NCI-H1694 treated with DMSO at 0.1 percent for 48 hours (cell line): Measurements from ENCODE around the gene COQ8A.
"Not testable (repeated sequence)": the region's sequence is repeated elsewhere in the genome, so short reads cannot be mapped to it uniquely, and the experiment has no call there.

Experiments used
- DNase-seq: peaks from one replicate; lab custom pipeline; 2025; lab: John Stamatoyannopoulos, UW

The COQ8A gene

DNA sequence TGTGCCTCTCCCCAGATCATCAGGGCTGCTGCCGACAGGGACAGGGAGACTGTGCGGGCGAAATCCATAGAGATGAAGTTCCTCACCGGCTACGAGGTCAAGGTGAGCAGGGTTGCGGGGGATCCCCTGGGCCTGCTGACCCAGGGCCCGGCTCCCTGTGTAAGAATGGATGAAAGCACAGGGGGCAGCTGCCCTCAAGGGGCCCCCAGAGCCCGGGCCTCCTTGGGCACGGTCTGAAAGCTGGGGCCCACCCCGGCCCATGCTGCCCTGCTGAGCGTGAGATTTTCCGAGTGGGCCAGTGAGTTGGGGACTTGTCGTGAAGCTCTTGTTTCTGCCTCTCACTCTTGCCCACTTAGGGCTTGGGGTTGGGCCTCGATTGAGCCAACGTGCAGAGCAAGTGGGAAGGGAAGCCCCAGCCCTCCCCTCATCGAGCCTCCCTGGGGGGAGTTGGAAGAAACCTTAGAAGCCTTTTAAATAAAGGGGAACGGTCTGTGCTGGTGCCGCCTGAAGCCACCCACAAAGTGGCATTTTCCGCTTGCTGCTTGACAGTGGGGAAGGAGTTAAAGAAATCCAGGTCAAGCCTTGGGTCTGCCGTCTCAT, 45.2 kb downstream of the COQ8A start:
- no peak for DNase-seq

DNA sequence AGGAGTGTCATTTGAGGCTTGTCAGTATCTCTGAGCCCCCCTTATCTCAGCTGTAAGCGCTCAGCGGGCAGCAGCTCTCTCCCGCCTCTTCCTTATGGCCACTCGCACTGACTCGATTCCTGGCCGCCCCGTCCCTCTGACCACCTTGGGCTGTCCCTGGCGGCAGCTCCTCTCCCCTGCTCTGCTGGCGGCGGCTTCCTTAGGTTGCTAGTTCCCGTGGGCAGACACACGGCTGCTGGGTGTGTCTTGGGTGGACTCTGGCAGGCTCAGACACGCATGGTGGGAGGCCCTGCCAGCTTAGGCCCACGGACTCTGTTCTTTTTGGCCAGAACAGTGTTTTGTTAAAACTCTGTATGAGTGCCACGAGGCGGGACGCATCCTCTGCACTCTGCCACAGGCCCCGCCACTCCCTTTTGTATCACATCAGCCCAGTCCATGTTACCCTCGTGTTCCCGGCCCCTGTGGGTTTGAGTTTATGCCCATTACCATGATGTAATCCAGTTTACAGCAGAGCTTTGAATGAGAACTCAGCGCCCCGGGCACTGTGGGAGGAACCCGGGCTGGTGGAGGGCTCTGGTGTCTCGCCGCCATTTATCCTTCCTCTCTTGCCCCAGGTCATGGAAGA, 45.9 kb downstream of the COQ8A start:
- DNase-seq: no peak

DNA sequence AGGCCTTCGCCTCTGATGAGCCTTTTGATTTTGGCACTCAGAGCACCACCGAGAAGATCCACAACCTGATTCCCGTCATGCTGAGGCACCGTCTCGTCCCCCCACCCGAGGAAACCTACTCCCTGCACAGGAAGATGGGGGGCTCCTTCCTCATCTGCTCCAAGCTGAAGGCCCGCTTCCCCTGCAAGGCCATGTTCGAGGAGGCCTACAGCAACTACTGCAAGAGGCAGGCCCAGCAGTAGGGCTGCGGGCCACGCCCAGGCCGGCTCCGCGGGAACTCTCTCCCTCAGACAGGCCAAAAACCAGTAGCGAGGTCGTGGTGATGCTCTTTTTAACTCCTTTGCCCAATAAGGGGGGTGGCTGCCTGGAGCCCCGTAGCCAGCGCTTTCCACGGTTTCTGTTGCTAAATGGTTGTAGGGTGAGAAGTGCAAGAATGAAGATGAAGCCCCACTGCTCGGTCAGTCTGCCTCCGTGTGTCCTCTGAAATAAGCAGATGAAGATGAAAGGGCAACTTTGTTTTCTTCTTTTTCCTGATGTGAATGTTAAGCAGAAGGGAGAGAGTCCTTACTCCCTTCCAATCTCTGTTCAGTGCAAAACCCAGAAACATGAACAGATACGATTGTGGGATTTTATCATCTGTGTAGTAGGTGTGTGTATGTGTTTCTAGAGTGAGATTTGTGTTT, 46.5 kb downstream of the COQ8A start:
- DNase-seq: no peak

DNA sequence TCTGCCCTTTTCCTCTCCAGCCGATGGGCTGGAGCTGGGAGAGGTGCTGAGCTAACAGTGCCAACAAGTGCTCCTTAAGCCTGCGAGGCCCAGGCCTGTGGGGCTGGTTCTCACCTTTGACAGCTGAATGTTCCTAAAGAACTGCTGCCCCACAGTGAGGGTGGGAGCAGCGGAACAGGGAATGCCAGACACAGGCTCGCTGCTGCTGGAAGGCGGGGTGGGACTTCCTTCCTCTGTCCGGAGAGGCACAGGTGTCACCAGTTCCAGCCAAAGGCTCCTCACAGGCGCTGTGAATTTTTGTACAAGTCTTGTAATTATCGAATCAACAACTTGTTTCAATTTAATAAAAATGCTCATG, 47.1 kb downstream of the COQ8A start:
- no peak for DNase-seq

DNA sequence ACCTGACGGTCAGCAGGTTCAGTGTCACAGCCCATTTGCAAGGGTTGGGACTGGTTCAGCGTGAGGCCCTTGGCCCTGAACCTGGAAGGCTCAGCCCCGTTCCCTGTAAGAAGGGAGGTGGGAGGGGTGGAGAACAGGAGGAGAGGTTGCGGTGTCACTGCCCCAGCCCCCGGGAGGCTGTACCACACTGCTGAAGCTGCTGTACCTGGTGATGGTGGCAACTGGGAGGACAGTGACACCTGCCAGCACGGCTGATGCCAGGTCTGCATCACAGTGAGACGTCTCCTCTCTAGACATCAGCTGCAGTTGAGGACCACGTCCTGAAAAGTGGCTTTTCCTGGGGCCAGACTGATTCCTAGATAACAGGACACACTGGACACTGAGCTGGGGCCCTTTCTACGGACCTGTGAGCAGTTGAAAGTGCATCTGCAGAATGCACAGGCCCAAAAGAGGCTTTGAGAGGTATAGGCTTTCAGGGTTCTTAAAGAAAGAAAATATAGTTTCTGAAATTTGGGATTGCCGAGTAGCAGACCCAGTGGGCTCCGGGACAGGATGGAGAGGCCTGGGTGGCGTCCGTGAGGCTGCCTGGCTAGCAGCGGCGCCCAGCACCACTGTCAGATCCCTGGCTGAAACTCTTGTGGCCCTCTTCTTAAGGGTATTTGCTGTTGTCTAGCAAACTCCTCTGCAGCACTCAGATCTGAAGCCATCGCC, 47.7 kb downstream of the COQ8A start:
- no peak for DNase-seq

DNA sequence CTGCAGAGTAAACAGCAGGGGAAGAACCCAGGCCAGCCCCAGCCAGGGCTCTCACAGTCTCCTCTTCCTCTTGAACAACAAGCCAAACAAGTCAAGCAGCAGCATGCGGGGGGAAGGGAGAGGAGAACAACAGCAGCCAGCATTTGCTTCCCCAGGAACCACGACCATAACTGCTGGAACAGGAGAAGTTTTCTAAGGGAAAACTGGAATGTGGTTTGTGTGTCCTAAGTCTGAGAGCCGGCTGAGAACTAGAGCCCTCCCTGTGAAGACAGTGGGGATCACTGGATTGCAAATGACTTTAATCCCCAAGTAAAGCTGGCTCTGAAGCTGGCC, 48.2 kb downstream of the COQ8A start:
- DNase-seq: no peak

DNA sequence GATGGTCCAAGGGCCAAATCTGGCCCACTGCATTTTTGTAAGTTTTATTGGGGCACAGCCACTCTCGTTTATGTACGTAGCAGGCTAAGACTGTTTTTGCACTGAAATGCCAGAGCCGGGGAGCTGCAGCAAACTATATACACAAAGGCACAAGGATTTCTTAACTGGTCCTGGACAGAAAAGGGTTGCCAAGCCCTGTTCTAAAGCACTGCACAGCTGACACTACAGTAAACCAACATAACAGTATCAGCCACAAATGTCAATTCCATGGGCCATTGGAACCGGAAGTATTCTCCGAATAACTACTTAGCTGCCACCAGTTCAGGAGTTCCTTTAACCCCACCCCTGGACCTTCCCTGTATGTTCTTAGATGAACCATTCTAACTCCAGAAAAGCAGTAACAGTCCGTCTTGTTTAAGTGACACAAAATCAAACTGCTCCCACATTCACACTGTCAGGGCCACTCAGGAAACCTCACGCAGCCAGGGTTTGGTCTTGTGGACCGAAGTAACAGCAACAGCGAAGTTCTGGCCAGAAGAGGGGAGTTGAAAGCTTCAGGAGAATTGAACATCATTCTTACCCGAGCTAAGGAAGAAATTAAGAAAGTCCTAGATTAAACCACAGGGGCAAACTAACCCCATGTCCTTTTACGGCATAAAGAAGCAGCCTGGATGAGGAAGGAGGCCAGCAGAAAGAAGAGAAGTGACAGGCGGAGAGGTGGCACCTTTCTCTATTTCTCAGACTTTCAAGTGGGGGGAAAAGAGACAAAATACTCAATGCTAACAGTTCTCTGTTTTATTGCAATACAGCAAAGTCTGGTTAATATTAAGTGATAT, 49.2 kb downstream of the COQ8A start:
- DNase-seq: no peak

DNA sequence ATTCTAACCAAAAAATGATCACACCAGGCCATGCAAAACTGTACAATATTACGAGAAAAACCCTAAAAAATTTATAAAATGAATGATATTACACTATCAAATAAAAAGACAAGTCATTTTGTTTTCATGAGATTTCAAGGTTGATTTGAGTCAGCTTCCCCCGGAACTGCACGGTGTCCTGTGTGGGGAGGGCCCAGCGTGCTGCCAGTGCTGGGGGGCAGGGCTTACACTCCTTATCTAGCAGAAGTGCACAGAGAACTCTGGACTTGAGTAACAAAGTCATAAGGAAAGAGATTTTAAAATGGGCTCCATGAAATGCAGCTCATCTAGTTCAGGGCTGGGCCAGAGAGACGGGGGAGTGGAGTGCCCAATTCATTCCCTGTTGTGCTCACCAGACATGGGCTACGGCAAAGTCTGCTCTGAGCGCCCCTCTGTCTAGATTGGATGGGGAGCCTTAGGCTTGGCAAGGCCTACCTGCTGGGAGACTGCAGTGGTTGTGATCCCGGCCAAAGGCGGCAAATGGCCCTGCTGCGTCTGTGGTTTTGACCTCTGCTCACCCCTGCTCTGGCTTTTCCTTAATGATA, 50.1 kb downstream of the COQ8A start:
- no peak for DNase-seq

DNA sequence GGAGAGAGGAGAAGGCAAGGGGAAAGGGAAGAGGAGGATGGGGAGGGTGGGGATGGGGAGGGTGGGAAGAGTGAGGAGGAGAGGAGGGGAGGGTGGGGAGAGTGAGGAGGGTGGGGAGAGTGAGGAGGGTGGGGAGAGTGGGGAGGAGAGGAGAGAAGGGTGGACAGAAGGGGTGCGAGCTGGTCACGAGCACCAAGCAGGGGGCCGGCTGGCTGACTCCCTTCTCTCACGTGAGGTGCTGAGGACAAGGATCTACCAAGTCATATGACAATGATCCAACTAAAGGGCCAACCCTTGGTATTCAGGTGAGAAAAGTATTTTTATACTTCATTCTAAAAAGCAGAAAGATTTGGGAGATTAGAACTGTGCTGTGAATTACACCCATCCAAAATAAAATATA, 51.8 kb downstream of the COQ8A start:
- DNase-seq: no peak

DNA sequence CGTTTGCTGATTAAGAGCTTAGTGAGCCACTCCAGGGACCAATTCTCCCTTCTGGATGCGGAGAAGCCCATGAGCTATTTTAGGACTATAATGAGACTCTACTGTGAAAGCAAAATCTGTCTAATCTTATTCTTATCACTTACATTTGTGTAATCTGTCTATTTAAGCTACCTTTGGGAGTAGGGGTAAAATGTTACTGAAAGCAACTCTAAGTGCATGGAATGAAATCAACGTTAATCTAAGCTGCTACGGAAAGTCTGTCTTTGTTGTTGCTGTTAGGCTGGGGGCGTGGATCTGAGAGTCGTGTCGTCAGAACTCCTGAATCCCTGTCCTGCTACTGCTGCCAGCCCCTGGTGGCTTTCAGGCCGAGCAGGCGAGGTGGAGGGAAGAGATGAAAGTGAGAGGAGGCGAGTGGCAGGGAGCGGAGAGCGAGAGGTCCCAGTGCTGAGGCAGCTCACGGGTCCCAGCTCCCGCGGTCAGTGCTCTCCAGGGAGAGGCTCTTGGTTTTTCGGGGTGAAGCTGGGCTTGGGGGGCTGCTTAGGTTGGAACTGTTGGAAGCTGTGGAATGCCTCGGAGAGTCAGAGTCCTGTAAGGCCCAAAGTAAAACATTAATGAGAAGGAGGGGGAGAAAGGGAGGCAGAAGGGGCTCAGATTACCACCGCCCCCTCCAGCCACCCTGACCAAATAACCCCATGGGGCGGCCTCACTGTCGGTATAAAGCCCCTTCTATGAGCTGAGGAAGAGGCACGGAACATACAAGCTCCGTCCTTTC, 53.9 kb downstream of the COQ8A start:
- DNase-seq: no peak

DNA sequence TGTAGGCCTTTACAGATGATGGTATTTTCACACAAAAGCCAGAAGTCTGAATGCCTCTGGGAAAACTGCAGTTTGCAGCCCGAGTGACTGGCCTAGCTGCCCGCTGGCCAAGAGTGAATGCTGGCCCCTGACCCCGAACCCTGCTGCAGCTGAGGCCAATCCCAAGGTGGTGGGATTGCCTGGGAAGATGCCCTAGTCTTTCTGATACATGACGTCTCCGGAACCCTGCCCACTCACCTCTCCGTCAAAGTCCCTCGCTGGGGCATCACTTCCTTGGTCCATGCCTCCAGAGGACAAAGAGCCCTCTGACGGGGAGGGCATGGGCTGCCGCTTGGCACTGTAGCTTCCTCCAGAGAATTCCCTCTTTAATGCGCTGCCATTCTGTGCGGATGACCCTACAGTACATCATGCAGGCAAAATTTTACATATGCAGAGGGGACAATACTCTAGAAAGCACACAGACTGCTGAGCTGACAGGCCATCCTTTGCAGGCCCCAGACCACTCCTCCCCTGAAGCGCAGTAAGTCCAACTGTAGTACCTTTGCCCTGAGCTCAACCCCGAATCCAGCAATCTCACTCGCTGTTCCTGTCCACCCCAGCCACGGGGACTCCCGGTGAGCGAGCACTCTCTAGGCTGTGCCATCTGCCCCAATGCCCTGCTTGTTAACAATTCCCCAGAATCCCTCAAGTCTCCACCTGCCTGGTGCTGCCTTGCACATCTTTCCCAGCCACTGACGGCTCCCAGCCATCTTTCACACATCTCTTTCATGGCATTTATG, 54.7 kb downstream of the COQ8A start:
- no peak for DNase-seq

DNA sequence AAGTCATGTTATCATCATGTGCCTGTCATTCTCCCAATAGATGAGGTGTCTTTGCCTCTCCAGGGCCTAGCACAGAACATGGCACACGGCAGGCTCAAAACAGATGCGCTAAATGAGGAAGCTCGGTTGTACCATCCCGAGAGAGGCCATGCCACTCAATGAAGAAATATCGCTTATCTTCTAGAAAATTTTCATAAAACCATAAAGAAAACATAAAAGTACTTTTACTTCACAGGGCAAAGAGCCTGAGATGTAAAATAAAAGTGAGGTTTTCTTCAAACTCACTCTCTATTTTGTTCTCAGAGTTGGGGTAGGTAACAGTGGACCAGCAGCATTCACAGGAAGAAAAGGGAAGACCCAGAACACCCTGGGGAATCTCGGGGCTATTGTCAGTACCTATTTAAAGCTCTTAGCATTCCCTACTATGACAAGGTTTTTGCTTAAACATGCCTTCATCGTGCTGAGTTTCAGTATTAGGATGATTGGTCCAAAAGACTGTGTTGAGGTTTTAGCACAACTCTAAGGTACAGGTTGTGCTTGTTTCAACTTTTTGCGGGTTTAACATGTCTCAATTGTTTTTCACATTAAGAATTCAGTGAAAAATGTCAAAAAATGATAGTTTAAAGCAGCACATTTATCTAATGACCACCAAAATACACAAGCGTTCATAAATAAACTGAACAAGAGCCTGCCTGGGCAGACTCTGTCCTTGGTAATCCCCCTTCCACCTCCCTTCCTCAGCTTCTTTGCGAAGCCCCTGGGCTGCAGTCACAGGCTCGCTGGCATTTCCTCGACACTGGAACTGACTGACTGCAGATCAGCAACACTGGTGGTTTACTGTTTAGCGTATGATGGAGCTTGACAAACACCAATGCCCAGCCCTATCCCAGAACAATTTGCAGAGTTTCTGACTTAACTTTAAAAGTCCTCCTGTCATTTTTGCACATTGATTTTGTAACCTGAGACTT, 55.6 kb downstream of the COQ8A start:
- no peak for DNase-seq

DNA sequence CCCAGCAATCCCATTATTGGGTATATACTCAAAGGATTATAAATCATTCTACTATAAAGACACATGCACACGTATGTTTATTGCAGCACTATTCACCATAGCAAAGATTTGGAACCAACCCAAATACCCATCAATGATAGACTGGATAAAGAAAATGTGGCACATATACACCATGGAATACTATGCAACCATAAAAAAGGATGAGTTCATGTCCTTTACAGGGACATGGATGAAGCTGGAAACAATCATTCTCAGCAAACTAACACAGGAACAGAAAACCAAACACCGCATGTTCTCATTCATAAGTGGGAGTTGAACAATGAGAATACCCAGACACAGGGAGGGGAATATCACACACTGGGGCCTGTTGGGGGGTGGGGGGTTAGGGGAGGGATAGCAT, 59.5 kb downstream of the COQ8A start:
- DNase-seq: not testable (repeated sequence)

DNA sequence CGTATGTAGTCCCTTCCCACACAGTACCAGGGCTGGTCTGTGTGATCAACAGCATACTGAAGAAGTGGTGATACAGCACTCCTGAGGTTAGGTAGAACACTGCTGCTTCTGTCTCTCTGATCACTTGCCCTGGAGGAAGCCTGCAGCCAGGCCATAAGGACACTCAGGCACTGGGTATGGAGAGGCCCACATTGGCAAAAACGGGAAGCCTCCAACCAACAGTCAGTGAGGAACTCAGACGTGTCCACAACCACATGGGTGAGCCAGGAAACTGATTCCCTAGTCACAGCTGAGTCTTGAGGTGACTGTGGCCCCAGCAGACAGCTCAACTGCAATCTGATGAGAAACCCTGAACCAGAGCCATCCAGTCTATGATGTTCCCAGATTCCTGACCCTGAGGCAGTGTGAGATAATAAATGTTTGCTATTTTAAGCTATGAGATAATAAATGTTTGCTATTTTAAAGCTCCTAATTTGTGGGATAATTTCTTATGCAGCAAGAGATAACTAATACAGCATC, 62.5 kb downstream of the COQ8A start:
- DNase-seq: no peak

DNA sequence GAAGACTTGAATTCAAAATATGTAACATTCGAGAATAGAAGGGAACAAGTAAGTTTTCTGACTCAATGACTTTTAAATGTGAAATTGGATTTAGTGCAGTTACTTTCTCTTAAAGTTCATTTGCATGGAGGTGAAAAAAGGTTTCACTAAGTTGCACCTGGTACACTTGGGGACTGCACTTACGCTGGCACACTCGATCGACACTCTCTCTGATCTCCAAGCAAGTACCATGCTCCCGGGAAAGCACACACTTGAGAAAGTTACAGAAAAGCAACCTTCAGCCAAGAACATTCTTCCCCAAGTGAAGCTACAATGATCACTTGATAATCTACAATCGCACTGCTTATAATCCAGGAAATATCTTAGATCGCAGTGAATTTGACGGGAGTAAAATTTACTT, 63.1 kb downstream of the COQ8A start:
- DNase-seq: no peak

DNA sequence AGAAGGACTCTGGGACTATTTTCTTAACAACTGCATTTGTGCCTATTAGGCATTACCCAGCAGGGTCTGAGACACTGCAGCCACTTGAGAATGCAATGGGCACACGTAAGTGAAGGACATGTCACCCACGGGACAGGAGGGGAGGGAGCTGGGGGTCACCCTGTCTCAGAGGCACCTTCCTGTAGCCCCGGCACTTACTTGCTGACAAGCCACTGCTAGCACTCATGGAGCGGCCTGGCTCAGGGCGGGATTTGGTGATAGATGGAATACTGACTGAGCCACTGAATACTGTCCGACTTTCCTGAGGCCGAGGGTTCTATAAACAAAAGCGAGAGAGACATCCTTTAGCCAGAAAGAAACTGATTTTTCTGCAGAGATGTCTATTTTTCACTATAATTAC, 64.7 kb downstream of the COQ8A start:
- DNase-seq: no peak

DNA sequence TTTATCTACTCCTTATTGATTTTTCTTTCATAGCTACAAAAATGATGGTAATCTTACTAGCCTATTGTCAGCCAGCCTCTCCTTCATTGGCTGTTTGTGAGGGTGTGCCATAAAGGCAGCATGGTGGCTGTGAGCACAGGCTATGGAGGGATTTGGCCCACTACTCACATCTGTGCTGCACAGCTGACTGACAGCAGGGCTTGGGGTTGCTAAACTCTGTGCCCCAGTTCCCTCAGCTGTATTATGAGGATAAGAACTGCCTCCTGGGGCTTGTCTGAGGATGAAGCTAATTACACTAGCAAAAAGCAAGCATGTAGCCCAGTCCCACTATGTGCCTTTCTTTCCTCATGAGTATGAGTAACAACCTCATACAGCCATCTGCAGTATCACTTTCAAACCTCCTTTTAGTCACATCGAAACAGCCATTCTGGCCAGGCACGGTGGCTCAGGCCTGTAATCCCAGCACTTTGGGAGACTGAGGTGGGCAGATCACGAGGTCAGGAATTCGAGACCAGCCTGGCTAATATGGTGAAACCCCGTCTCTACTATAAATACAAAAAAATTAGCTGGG, 66.2 kb downstream of the COQ8A start:
- DNase-seq: no peak

DNA sequence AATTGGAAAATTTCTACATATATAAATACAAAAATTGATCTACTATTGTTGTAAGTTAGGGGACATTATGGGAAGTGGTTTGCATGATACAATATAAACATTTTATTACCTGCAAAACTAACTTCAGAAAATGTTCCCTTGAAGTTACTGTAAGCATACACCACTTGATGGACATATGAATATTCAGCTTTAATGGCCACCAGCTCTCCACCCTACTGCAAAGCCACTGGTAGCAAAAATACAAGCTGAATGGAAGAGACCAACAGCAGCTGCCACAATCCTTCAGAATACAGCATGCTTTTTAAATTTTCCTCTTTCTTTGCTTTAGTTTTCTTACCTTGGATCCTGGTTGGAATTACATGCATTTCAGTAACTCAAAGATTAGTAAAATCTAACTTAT, 69.8 kb downstream of the COQ8A start:
- DNase-seq: no peak

DNA sequence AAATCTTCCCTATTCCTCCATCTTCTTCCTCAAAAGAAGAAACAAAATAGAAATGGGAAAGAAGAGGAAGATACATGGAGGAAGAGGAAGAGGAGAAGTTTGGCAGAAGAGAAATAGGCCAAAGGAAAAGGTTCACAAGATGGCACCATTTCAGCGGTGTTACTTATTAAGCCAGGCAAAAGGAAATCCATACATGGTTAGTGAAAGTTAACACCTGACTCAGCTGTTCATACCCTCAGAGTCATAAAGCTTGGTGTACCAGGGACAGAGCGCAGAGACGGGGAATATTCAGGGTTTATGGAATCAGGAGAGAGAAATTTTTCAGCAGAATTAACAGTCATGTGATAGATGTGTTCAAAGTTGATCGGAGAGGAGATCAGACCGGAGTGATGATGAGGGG, 70.6 kb downstream of the COQ8A start:
- no peak for DNase-seq
